A549 (cell line): Measurements from ENCODE around the gene SF1. TPM values are rescaled to one million over a fixed set of nuclear protein-coding genes. Genes with fewer than 3 reads are reported as not detected.

Experiments
- ATAC-seq, 2 experiments: fragments of 200-7000 bp in 1 of 2; fragments of >200 bp in 1 of 2; cut with Nextera tagmentation in 1 of 2; cut with Tn5 transposase in 1 of 2; 3 replicates each; pipeline versions ENCODE4 v1.8.0 to v1.9.1; 2018 to 2020; ENCODE audit warnings: mild to moderate bottlenecking in 1 of 2, moderate library complexity in 1 of 2
- CTCF ChIA-PET: fragments of 300-600 bp; sonication (Branson Sonifier 250); formaldehyde crosslinking; extraction: SDS; loops from one replicate; lab custom pipeline; 2021; ENCODE audit warnings: antibody characterized with exemption, inconsistent platforms; lab: Yijun Ruan, JAX
- POLR2A ChIA-PET: fragments of 350-600 bp; formaldehyde crosslinking; extraction: SDS; loops from one replicate; lab custom pipeline; 2021; ENCODE audit warnings: antibody characterized with exemption, inconsistent platforms; lab: Yijun Ruan, JAX
- DNase-seq, 2 experiments: peaks; one replicate each; pipeline versions ENCODE4 v3.0.0 to v3.0.0-alpha.2; 2011 to 2016; ENCODE audit warnings: low read depth in 1 of 2, low spot score in 1 of 2
- FAIRE-seq: peaks from 2 replicates; lab custom pipeline; 2011; peaks lifted over from hg19 to GRCh38; lab: Jason Lieb, UNC
- H3K27ac ChIP-seq, 2 experiments: fragments of >200 bp; sonication (Bioruptor Twin); formaldehyde crosslinking; 3 replicates each; pipeline ENCODE4 v1.5.1; 2016 to 2017
- H3K4me1 ChIP-seq: fragments of >200 bp; sonication (Bioruptor Twin); formaldehyde crosslinking; 3 replicates; pipeline ENCODE4 v1.6.1; 2016
- H3K4me2 ChIP-seq: fragments of >200 bp; sonication (Bioruptor Twin); formaldehyde crosslinking; 3 replicates; pipeline ENCODE4 v1.6.1; 2016
- H3K4me3 ChIP-seq: fragments of >200 bp; sonication (Bioruptor Twin); formaldehyde crosslinking; 3 replicates; pipeline ENCODE4 v1.5.1; 2016
- H3K9me3 ChIP-seq: fragments of >200 bp; sonication (Bioruptor Twin); formaldehyde crosslinking; 3 replicates; pipeline ENCODE4 v1.6.1; 2016
- ATOH8 ChIP-seq: fragments of 250-450 bp; sonication (Bioruptor Pico); IDR thresholded peaks from 2 replicates; pipeline ENCODE4 v1.5.0; 2020; ENCODE audit warnings: low read depth, mild to moderate bottlenecking, moderate library complexity
- BCL3 ChIP-seq: fragments of >200 bp; sonication (Bioruptor Twin); formaldehyde crosslinking; IDR thresholded peaks from 3 replicates; pipeline ENCODE4 v1.6.1; 2016
- CEBPB ChIP-seq, 2 experiments: fragments of >200 bp in 1 of 2; sonication (Bioruptor Twin) in 1 of 2; formaldehyde crosslinking in 1 of 2; IDR thresholded peaks; 2 replicates each; pipeline ENCODE4 v1.6.1; 2012 to 2016
- CHD4 ChIP-seq: fragments of 200-600 bp; sonication (generic); IDR thresholded peaks from 2 replicates; pipeline ENCODE4 v1.6.1; 2016; ENCODE audit warnings: antibody characterized with exemption, mild to moderate bottlenecking, borderline replicate concordance
- EHF ChIP-seq: fragments of 250-450 bp; sonication (Bioruptor Pico); IDR thresholded peaks from 2 replicates; pipeline ENCODE4 v1.5.0; 2020; ENCODE audit warnings: mild to moderate bottlenecking
- ELK1 ChIP-seq: fragments of 150-350 bp; IDR thresholded peaks from 2 replicates; pipeline ENCODE4 v1.6.1; 2014; ENCODE audit warnings: low read depth, mild to moderate bottlenecking, low read length
- EP300 ChIP-seq, 2 experiments: fragments of >200 bp; sonication (Bioruptor Twin); formaldehyde crosslinking; IDR thresholded peaks; 2 replicates in 1 of 2; 3 replicates in 1 of 2; pipeline ENCODE4 v1.6.1; 2016 to 2017
- FOSL2 ChIP-seq, 2 experiments: fragments of 450-650 bp in 1 of 2; fragments of >200 bp in 1 of 2; sonication (Bioruptor Twin) in 1 of 2; formaldehyde crosslinking; IDR thresholded peaks; 2 replicates each; pipeline versions ENCODE4 v1.5.0 to v1.6.1; 2016 to 2020; ENCODE audit warnings: mild to moderate bottlenecking in 1 of 2, moderate library complexity in 1 of 2
- GATA3 ChIP-seq: IDR thresholded peaks from 2 replicates; pipeline ENCODE4 v1.6.1; 2012; ENCODE audit warnings: borderline replicate concordance
- HEYL ChIP-seq: fragments of 250-450 bp; sonication (Bioruptor Pico); IDR thresholded peaks from 2 replicates; pipeline ENCODE4 v1.8.0; 2021; ENCODE audit warnings: mild to moderate bottlenecking, moderate library complexity
- HMGXB4 ChIP-seq: fragments of 250-450 bp; sonication (Bioruptor Pico); IDR thresholded peaks from 2 replicates; pipeline ENCODE4 v1.5.0; 2021; ENCODE audit warnings: mild to moderate bottlenecking, moderate library complexity, borderline replicate concordance
- HOXB5 ChIP-seq: fragments of 250-450 bp; sonication (Bioruptor Pico); IDR thresholded peaks from 2 replicates; pipeline ENCODE4 v1.5.0; 2020; ENCODE audit warnings: mild to moderate bottlenecking, moderate library complexity
- JUN ChIP-seq, 2 experiments: fragments of >200 bp; sonication (Bioruptor Twin); formaldehyde crosslinking; IDR thresholded peaks; 2 replicates in 1 of 2; 3 replicates in 1 of 2; pipeline ENCODE4 v1.6.1; 2016 to 2017
- KDM1A ChIP-seq: fragments of 200-600 bp; sonication (generic); IDR thresholded peaks from 2 replicates; pipeline ENCODE4 v1.6.1; 2016; ENCODE audit warnings: low read depth, mild to moderate bottlenecking
- NPAS2 ChIP-seq: fragments of 250-450 bp; sonication (Bioruptor Pico); IDR thresholded peaks from 2 replicates; pipeline ENCODE4 v1.8.0; 2022; ENCODE audit warnings: mild to moderate bottlenecking, moderate library complexity, borderline replicate concordance
- NR3C1 ChIP-seq: fragments of >200 bp; sonication (Bioruptor Twin); formaldehyde crosslinking; IDR thresholded peaks from 3 replicates; pipeline ENCODE4 v1.6.1; 2017
- RAD21 ChIP-seq, 2 experiments: fragments of >200 bp in 1 of 2; sonication (Bioruptor Twin) in 1 of 2; formaldehyde crosslinking in 1 of 2; IDR thresholded peaks in 1 of 2; conservative IDR thresholded peaks in 1 of 2; 2 replicates in 1 of 2; 3 replicates in 1 of 2; pipeline ENCODE4 v1.6.1; 2012 to 2018; ENCODE audit warnings: inconsistent platforms in 1 of 2
- RARB ChIP-seq: fragments of 250-450 bp; sonication (Bioruptor Pico); IDR thresholded peaks from 2 replicates; pipeline ENCODE4 v1.8.0; 2021; ENCODE audit warnings: mild to moderate bottlenecking, moderate library complexity
- RFX5 ChIP-seq: fragments of 450-650 bp; IDR thresholded peaks from 2 replicates; pipeline ENCODE4 v1.7.1; 2014; ENCODE audit warnings: antibody characterized with exemption, mild to moderate bottlenecking, moderate library complexity
- RNF2 ChIP-seq: fragments of 200-600 bp; sonication (generic); IDR thresholded peaks from 2 replicates; pipeline ENCODE4 v1.6.1; 2016; ENCODE audit warnings: low read depth, mild to moderate bottlenecking, antibody characterized with exemption, moderate library complexity, borderline replicate concordance
- SMC3 ChIP-seq: fragments of >200 bp; sonication (Bioruptor Twin); formaldehyde crosslinking; IDR thresholded peaks from 3 replicates; pipeline ENCODE4 v1.6.1; 2018; ENCODE audit warnings: inconsistent platforms
- WGBS: methylation state at CpG from one replicate; pipeline ENCODE4 v1.1.6; 2017; ENCODE audit errors: missing lambda C conversion rate; 5-methylcytosine and 5-hydroxymethylcytosine counted together
- polyA plus RNA-seq, 4 experiments: library from polyadenylated mRNA; depleted of rRNA in 3 of 4; stranded (reverse); fragments of >200 nt; fragmentation: RNase III in 1 of 4; extraction: RNeasy Plus Mini Kit Qiagen cat#74134 plus additional on column Dnase treatment in 1 of 4; gene quantifications; 2 replicates in 3 of 4; 3 replicates in 1 of 4; pipeline ENCODE4 v1.2.3, GENCODE V29; 2011 to 2017

Gene SF1
- polyA plus RNA-seq, 2 of the 4 experiments (the other 2 are of a cell fraction), result 104 to 310 TPM

- TF ChIP-seq CEBPB (IDR thresholded peaks at IDR 0.05), result peak; percentile 64 to 79; a peak in 3 of 4 replicates
- no peak for TF ChIP-seq EHF (CRISPR knock-in tag)
- TF ChIP-seq FOSL2 (IDR thresholded peaks at IDR 0.05), result no peak
- TF ChIP-seq FOSL2 (CRISPR knock-in tag; IDR thresholded peaks at IDR 0.05), result no peak
- TF ChIP-seq KDM1A, result no peak
- no peak for TF ChIP-seq GATA3
- TF ChIP-seq EP300 (IDR thresholded peaks at IDR 0.05), result no peak
- TF ChIP-seq JUN (IDR thresholded peaks at IDR 0.05), result no peak
- no peak for TF ChIP-seq HEYL
- no peak for TF ChIP-seq NR3C1
- TF ChIP-seq RFX5, result no peak
- TF ChIP-seq RAD21 (conservative IDR thresholded peaks at IDR 0.05 in 1 of 2, IDR thresholded peaks at IDR 0.05 in 1 of 2), result peak; percentile 38 to 68
- no peak for TF ChIP-seq NPAS2 (CRISPR knock-in tag)
- TF ChIP-seq SMC3, result peak; percentile 54
- no peak for TF ChIP-seq ATOH8 (CRISPR knock-in tag)
- TF ChIP-seq BCL3, result no peak
- TF ChIP-seq RARB, result no peak
- peak; percentile 90; the same call in 1 of the 2 replicates for TF ChIP-seq RNF2
- no peak for TF ChIP-seq HMGXB4 (CRISPR knock-in tag)
Observed at GRCh38 chr11:64742889-64743590, 35.3 kb downstream of the SF1 start (continued).

GRCh38 chr11:64742087-64742888 is 36.1 kb downstream of the SF1 start:
- POLR2A ChIA-PET, result no interaction called here
- DNase-seq (no peak), FAIRE-seq (no peak), ATAC-seq (peak; percentile 15 to 35)
- CTCF ChIA-PET, result interaction anchor here (0.5 to 7.2 kb wide), 24 partner anchors 12 to 438 kb away, joined by 3 to 104 read pairs (median 4); partner anchors contain the start of genes MAP4K2, PYGM and ZNHIT2
- no peak for TF ChIP-seq HMGXB4 (CRISPR knock-in tag)
- TF ChIP-seq CHD4, result no peak
- no peak for TF ChIP-seq ELK1
- TF ChIP-seq SMC3, result no peak
- 0 out of 2 replicates have a peak, but pooled peaks have one; percentile 27 for TF ChIP-seq HOXB5 (CRISPR knock-in tag)
- 46% methylated on average over 49 of the region's 54 CpGs for WGBS
- peak overlapping the region; percentile 62 to 83; a peak in 5 of 6 replicates for H3K27ac ChIP-seq
- H3K4me2 ChIP-seq, result peak overlapping the region; percentile 99
- no peaks in the 10 kb centered on the region for H3K9me3 ChIP-seq
- H3K4me1 ChIP-seq, result peaks cover 28% of the 10 kb centered on the region
- peak overlapping the region; percentile 61 for H3K4me3 ChIP-seq
